H9 (cell line): Measurements from ENCODE around the gene MAGEA12. TPM values are rescaled to one million over a fixed set of nuclear protein-coding genes. Genes with fewer than 3 reads are reported as not detected.
"Not testable (repeated sequence)": the region's sequence is repeated elsewhere in the genome, so short reads cannot be mapped to it uniquely, and the experiment has no call there.

Experiments
- DNase-seq: peaks from one replicate; pipeline ENCODE4 v3.0.0-alpha.2; 2017
- H2AFZ ChIP-seq: one replicate; pipeline ENCODE4 v1.6.1; 2013; ENCODE audit warnings: mild to moderate bottlenecking, low read length, control low read depth, moderate library complexity
- H2AK5ac ChIP-seq: 2 replicates; pipeline ENCODE4 v1.6.1; 2013; ENCODE audit warnings: low read length, control low read depth, mixed read lengths; ENCODE audit not compliant: insufficient read length
- H2BK120ac ChIP-seq: one replicate; pipeline ENCODE4 v1.6.1; 2013; ENCODE audit warnings: low read depth, mild to moderate bottlenecking, low read length, control low read depth, inconsistent platforms; ENCODE audit not compliant: poor library complexity, severe bottlenecking
- H2BK12ac ChIP-seq: 2 replicates; pipeline ENCODE4 v1.6.1; 2013; ENCODE audit warnings: low read length, control low read depth, mixed read lengths, low read depth; ENCODE audit not compliant: insufficient read length
- H2BK15ac ChIP-seq: 2 replicates; pipeline ENCODE4 v1.6.1; 2013; ENCODE audit warnings: low read depth, low read length, control low read depth
- H2BK20ac ChIP-seq: one replicate; pipeline ENCODE4 v1.6.1; 2013; ENCODE audit warnings: low read depth, mild to moderate bottlenecking, low read length, control low read depth, inconsistent platforms; ENCODE audit not compliant: poor library complexity, severe bottlenecking
- H2BK5ac ChIP-seq: 2 replicates; pipeline ENCODE4 v1.6.1; 2013; ENCODE audit warnings: low read length, control low read depth, mixed read lengths; ENCODE audit not compliant: insufficient read length
- H3K14ac ChIP-seq: 2 replicates; pipeline ENCODE4 v1.6.1; 2013; ENCODE audit warnings: low read length, control low read depth; ENCODE audit not compliant: insufficient read depth
- H3K18ac ChIP-seq: 2 replicates; pipeline ENCODE4 v1.6.1; 2013; ENCODE audit warnings: low read depth, mild to moderate bottlenecking, mixed read lengths, low read length, control low read depth; ENCODE audit not compliant: insufficient read length
- H3K23ac ChIP-seq: 2 replicates; pipeline ENCODE4 v1.6.1; 2013; ENCODE audit warnings: low read length, control low read depth, mixed read lengths, low read depth; ENCODE audit not compliant: insufficient read length
- H3K23me2 ChIP-seq: 2 replicates; pipeline ENCODE4 v1.6.1; 2013; ENCODE audit warnings: low read depth, mild to moderate bottlenecking, mixed read lengths, low read length, control low read depth; ENCODE audit not compliant: insufficient read length, poor library complexity, severe bottlenecking
- H3K27ac ChIP-seq: 2 replicates; pipeline ENCODE4 v1.5.1; 2013; ENCODE audit warnings: low read length, control low read depth, mixed read lengths, low read depth; ENCODE audit not compliant: insufficient read length
- H3K27me3 ChIP-seq: 2 replicates; pipeline ENCODE4 v1.6.1; 2013; ENCODE audit warnings: low read length, control low read depth, inconsistent platforms; ENCODE audit not compliant: insufficient read depth
- H3K4ac ChIP-seq: 2 replicates; pipeline ENCODE4 v1.6.1; 2013; ENCODE audit warnings: low read depth, mild to moderate bottlenecking, control low read depth, inconsistent platforms, low read length, moderate library complexity
- H3K4me1 ChIP-seq: 2 replicates; pipeline ENCODE4 v1.6.1; 2013; ENCODE audit warnings: low read length, control low read depth, inconsistent platforms; ENCODE audit not compliant: insufficient read depth
- H3K4me2 ChIP-seq: 2 replicates; pipeline ENCODE4 v1.6.1; 2013; ENCODE audit warnings: low read length, control low read depth, mixed read lengths; ENCODE audit not compliant: insufficient read length, insufficient read depth
- H3K56ac ChIP-seq: 2 replicates; pipeline ENCODE4 v1.6.1; 2013; ENCODE audit warnings: low read depth, mild to moderate bottlenecking, mixed read lengths, low read length, control low read depth; ENCODE audit not compliant: insufficient read length
- H3K79me1 ChIP-seq: 2 replicates; pipeline ENCODE4 v1.6.1; 2013; ENCODE audit warnings: low read depth, mild to moderate bottlenecking, moderate library complexity, low read length, control low read depth, inconsistent platforms; ENCODE audit not compliant: insufficient read depth, poor library complexity, severe bottlenecking
- H3K79me2 ChIP-seq: 2 replicates; pipeline ENCODE4 v1.6.1; 2013; ENCODE audit warnings: low read length, control low read depth, inconsistent platforms; ENCODE audit not compliant: insufficient read depth
- H3K9ac ChIP-seq: 2 replicates; pipeline ENCODE4 v1.6.1; 2013; ENCODE audit warnings: low read length, control low read depth, mixed read lengths; ENCODE audit not compliant: insufficient read length; ENCODE audit errors: extremely low read depth
- H3K9me3 ChIP-seq: one replicate; pipeline ENCODE4 v1.6.1; 2013; ENCODE audit warnings: low read depth, low read length, inconsistent platforms; ENCODE audit not compliant: control insufficient read depth
- H3T11ph ChIP-seq: one replicate; pipeline ENCODE4 v1.6.1; 2013; ENCODE audit warnings: mild to moderate bottlenecking, low read length, control low read depth, inconsistent platforms
- H4K20me1 ChIP-seq: one replicate; pipeline ENCODE4 v1.6.1; 2013; ENCODE audit not compliant: control insufficient read depth, insufficient read length, insufficient read depth
- H4K5ac ChIP-seq: 2 replicates; pipeline ENCODE4 v1.6.1; 2013; ENCODE audit warnings: low read depth, mild to moderate bottlenecking, mixed read lengths, low read length, control low read depth; ENCODE audit not compliant: insufficient read length
- H4K8ac ChIP-seq: replicated peaks from 2 replicates; pipeline ENCODE4 v1.6.1; 2013; ENCODE audit warnings: low read length, control low read depth, mixed read lengths, low read depth; ENCODE audit not compliant: insufficient read length
- H4K91ac ChIP-seq: 2 replicates; pipeline ENCODE4 v1.6.1; 2013; ENCODE audit warnings: low read depth, mild to moderate bottlenecking, moderate library complexity, mixed read lengths, low read length, control low read depth; ENCODE audit not compliant: insufficient read length
- H3K27ac Mint-ChIP-seq, 3 experiments: 2 replicates in 2 of 3; 3 replicates in 1 of 3; pipeline ENCODE4 v1.8.0; 2020 to 2021; ENCODE audit warnings: mixed read lengths in 3 of 3, mild to moderate bottlenecking in 1 of 3, moderate library complexity in 1 of 3
- H3K27me3 Mint-ChIP-seq: 2 replicates; pipeline ENCODE4 v1.8.0; 2021; ENCODE audit warnings: low read depth, mild to moderate bottlenecking, moderate library complexity, mixed read lengths
- H3K36me3 Mint-ChIP-seq, 3 experiments: 2 replicates in 2 of 3; 3 replicates in 1 of 3; pipeline ENCODE4 v1.8.0; 2020 to 2021; ENCODE audit warnings: low read depth in 3 of 3, mixed read lengths in 3 of 3; ENCODE audit not compliant: insufficient read depth in 1 of 3
- H3K4me1 Mint-ChIP-seq, 2 experiments: 2 replicates each; pipeline ENCODE4 v1.8.0; 2020; ENCODE audit warnings: mixed read lengths in 2 of 2
- H3K4me3 Mint-ChIP-seq, 2 experiments: 2 replicates in 1 of 2; 3 replicates in 1 of 2; pipeline ENCODE4 v1.8.0; 2020 to 2021; ENCODE audit warnings: mild to moderate bottlenecking in 2 of 2, mixed read lengths in 2 of 2, moderate library complexity in 1 of 2
- H3K9me3 Mint-ChIP-seq, 2 experiments: 2 replicates in 1 of 2; 3 replicates in 1 of 2; pipeline ENCODE4 v1.8.0; 2020; ENCODE audit warnings: mild to moderate bottlenecking in 2 of 2, mixed read lengths in 2 of 2, moderate library complexity in 1 of 2
- WGBS: extraction: QIAGEN DNeasy Blood & Tissue Kit; methylation state at CpG from one replicate; pipeline ENCODE4 v1.1.7; 2013; ENCODE audit warnings: missing lambda C conversion rate, low lambda C conversion rate, mixed read lengths; ENCODE audit not compliant: insufficient read length; ENCODE audit errors: extremely low coverage; 5-methylcytosine and 5-hydroxymethylcytosine counted together
- total RNA-seq: library from RNA; stranded (reverse); gene quantifications from 2 replicates; pipeline ENCODE4 v1.2.1, GENCODE V29; 2021

The MAGEA12 gene
- total RNA-seq, 1 experiment from 2014 or later = not detected

DNA sequence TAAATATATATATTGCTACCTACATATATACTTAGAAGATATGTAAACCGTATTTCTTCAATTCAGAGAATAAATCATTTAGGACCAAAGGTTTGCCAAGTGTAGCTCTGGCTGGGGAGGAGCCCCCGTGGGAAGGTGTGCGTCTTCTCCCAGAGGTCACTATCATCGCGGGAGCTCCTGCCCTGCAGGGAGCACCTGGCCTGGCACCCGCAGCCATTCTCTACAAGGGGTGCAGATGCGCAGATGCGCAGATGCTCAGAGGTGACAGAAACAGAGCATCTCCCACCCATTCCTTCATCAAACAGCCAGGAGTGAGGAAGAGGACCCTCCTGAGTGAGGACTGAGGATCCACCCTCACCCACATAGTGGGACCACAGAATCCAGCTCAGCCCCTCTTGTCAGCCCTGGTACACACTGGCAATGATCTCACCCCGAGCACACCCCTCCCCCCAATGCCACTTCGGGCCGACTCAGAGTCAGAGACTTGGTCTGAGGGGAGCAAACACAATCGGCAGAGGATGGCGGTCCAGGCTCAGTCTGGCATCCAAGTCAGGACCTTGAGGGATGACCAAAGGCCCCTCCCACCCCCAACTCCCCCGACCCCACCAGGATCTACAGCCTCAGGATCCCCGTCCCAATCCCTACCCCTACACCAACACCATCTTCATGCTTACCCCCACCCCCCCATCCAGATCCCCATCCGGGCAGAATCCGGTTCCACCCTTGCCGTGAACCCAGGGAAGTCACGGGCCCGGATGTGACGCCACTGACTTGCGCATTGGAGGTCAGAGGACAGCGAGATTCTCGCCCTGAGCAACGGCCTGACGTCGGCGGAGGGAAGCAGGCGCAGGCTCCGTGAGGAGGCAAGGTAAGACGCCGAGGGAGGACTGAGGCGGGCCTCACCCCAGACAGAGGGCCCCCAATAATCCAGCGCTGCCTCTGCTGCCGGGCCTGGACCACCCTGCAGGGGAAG lies 19.5 kb upstream of the MAGEA12 start, which contains the start of gene MAGEA2B:
TSS of gene MAGEA2B (plus strand) at position 814 of the 973 bp plus-strand sequence. CDS start 2,479 bp downstream, outside the sequence.
- not testable (repeated sequence) for H3K4ac ChIP-seq, H3K4me3 Mint-ChIP-seq, H4K5ac ChIP-seq, H3T11ph ChIP-seq, H2AK5ac ChIP-seq, H2BK120ac ChIP-seq, H3K4me1 ChIP-seq, H2AFZ ChIP-seq, H3K23me2 ChIP-seq, H3K14ac ChIP-seq, H3K9me3 Mint-ChIP-seq, H3K4me1 Mint-ChIP-seq, H3K9ac ChIP-seq, H3K27me3 ChIP-seq, H4K91ac ChIP-seq, H3K9me3 ChIP-seq, H2BK20ac ChIP-seq, H3K79me1 ChIP-seq, H3K36me3 Mint-ChIP-seq, H3K27ac Mint-ChIP-seq, H3K79me2 ChIP-seq, H2BK12ac ChIP-seq, H3K27me3 Mint-ChIP-seq, H2BK5ac ChIP-seq, H3K4me2 ChIP-seq, H3K27ac ChIP-seq, H4K8ac ChIP-seq, H3K23ac ChIP-seq, DNase-seq, H2BK15ac ChIP-seq, H3K56ac ChIP-seq, H3K18ac ChIP-seq, H4K20me1 ChIP-seq
- no CpG with 5 or more reads among the region's 35 CpGs for WGBS
